ENCODE data around the gene CA5B. TPM values are rescaled to one million over a fixed set of nuclear protein-coding genes. Genes with fewer than 3 reads are reported as not detected.

The CA5B gene
- total RNA-seq, 1 donor from 2014 or later = 7.2 TPM

DNA sequence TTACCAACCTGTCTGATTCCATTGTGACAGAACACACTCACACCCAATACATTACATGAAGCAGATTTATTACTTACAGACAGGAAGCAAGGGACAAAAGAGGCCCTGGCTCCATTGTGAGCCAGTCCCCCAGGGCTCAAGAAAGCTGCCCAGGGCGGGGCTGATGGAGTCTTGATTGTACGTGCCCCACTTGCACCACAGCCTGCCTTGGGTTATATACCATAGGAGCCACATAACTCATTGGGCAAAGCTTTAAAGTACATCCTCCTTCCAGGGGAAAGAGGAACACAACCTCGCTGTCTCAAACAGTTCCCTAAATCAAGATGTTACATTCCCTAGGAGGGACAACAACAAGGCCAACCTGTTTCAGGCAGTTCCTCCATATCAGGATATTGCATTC lies 48.8 kb downstream of the CA5B start:
- DNase-seq (ENCODE audit: low spot score) = no peak
- H3K36me3 Mint-ChIP-seq (ENCODE audit: low read depth, unreplicated experiment) = peaks cover 7% of the 10 kb centered on the region
- no peak for TF ChIP-seq CTCF (IDR thresholded peaks at IDR 0.05; ENCODE audit: unreplicated experiment)
- no peak overlapping the region for H3K27ac Mint-ChIP-seq (ENCODE audit: unreplicated experiment)
- H3K9me3 Mint-ChIP-seq (ENCODE audit: unreplicated experiment) = no peaks in the 10 kb centered on the region
- no peak overlapping the region for H3K4me3 Mint-ChIP-seq (ENCODE audit: unreplicated experiment)
- H3K4me1 Mint-ChIP-seq (ENCODE audit: unreplicated experiment) = no peaks in the 10 kb centered on the region
- no peaks in the 10 kb centered on the region for H3K27me3 Mint-ChIP-seq (ENCODE audit: unreplicated experiment)

- peak; percentile 73 for DNase-seq (ENCODE audit: low spot score)
- TF ChIP-seq CTCF (IDR thresholded peaks at IDR 0.05; ENCODE audit: unreplicated experiment) = no peak
- H3K27ac Mint-ChIP-seq (ENCODE audit: unreplicated experiment) = no peak within 1 kb of the TSS
- no peaks in the 10 kb centered on the region for H3K4me1 Mint-ChIP-seq (ENCODE audit: unreplicated experiment)
- no peaks in the 10 kb centered on the region for H3K27me3 Mint-ChIP-seq (ENCODE audit: unreplicated experiment)
- H3K9me3 Mint-ChIP-seq (ENCODE audit: unreplicated experiment) = no peaks in the 10 kb centered on the region
- no peaks in the 10 kb centered on the region for H3K36me3 Mint-ChIP-seq (ENCODE audit: low read depth, unreplicated experiment)
- H3K4me3 Mint-ChIP-seq (ENCODE audit: unreplicated experiment) = no peak within 1 kb of the TSS
These were observed 52.1 kb downstream of the CA5B start, which contains the start of gene ZRSR2 for GRCh38 chrX:15789979-15790768. TSS of gene ZRSR2 (plus strand) at chrX:15790484. CDS start at chrX:15790496, 12 bp downstream.

DNA sequence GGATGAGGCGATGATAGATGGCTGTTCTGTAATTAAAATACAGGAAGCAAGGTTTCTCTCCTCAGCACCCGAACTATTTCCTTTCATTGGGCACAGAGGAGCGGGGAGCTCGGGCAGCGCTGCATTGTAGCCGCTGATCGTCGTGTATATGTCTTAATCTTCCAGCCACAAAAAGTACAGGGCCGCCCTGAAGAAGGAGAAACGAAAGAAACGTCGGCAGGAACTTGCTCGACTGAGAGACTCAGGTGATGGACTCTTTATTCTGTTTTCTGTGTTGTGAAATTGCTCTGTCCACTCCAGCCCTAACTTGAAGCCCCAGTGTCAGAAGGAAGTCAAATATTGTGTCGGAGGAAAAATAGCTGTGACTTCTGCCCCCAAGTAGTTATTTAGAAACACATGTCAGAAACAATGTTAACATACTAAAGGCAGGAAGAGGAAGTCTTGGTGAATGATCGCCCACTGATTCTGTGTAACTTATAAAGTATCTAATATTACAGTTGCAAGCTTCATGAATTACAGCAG lies 52.8 kb downstream of the CA5B start:
- Mint-ChIP-seq H3K36me3 (ENCODE audit: low read depth, unreplicated experiment) (no peaks in the 10 kb centered on the region), H3K27ac (ENCODE audit: unreplicated experiment) (no peak overlapping the region), H3K27me3 (ENCODE audit: unreplicated experiment) (no peaks in the 10 kb centered on the region), H3K4me3 (ENCODE audit: unreplicated experiment) (no peak overlapping the region), H3K4me1 (ENCODE audit: unreplicated experiment) (no peaks in the 10 kb centered on the region), H3K9me3 (ENCODE audit: unreplicated experiment) (no peaks in the 10 kb centered on the region)
- no peak for TF ChIP-seq CTCF (IDR thresholded peaks at IDR 0.05; ENCODE audit: unreplicated experiment)
- no peak for DNase-seq (ENCODE audit: low spot score)

- no peaks in the 10 kb centered on the region for H3K27me3 Mint-ChIP-seq (ENCODE audit: unreplicated experiment)
- DNase-seq (ENCODE audit: low spot score) = no peak
- no peak for TF ChIP-seq CTCF (IDR thresholded peaks at IDR 0.05; ENCODE audit: unreplicated experiment)
- H3K27ac Mint-ChIP-seq (ENCODE audit: unreplicated experiment) = no peak overlapping the region
- H3K36me3 Mint-ChIP-seq (ENCODE audit: low read depth, unreplicated experiment) = no peaks in the 10 kb centered on the region
- no peaks in the 10 kb centered on the region for H3K4me1 Mint-ChIP-seq (ENCODE audit: unreplicated experiment)
- H3K9me3 Mint-ChIP-seq (ENCODE audit: unreplicated experiment) = no peaks in the 10 kb centered on the region
- H3K4me3 Mint-ChIP-seq (ENCODE audit: unreplicated experiment) = no peak overlapping the region
These were observed 59.6 kb downstream of the CA5B start for GRCh38 chrX:15797707-15798106.

- Mint-ChIP-seq H3K4me3 (ENCODE audit: unreplicated experiment) (no peak overlapping the region), H3K36me3 (ENCODE audit: low read depth, unreplicated experiment) (peaks cover 12% of the 10 kb centered on the region)
These were observed 66.5 kb downstream of the CA5B start for GRCh38 chrX:15804563-15804962.

More at GRCh38 chrX:15804563-15804962, 66.5 kb downstream of the CA5B start:
- H3K27ac Mint-ChIP-seq (ENCODE audit: unreplicated experiment) = no peak overlapping the region
- DNase-seq (ENCODE audit: low spot score) = no peak
- no peaks in the 10 kb centered on the region for H3K9me3 Mint-ChIP-seq (ENCODE audit: unreplicated experiment)
- no peak for TF ChIP-seq CTCF (IDR thresholded peaks at IDR 0.05; ENCODE audit: unreplicated experiment)
- no peaks in the 10 kb centered on the region for H3K27me3 Mint-ChIP-seq (ENCODE audit: unreplicated experiment)
- H3K4me1 Mint-ChIP-seq (ENCODE audit: unreplicated experiment) = no peaks in the 10 kb centered on the region
